Keratinocyte (primary cell): ENCODE data around the gene HSPE1. TPM values are rescaled to one million over a fixed set of nuclear protein-coding genes. Genes with fewer than 3 reads are reported as not detected.
"Not testable (repeated sequence)": the region's sequence is repeated elsewhere in the genome, so short reads cannot be mapped to it uniquely, and the experiment has no call there.

Experiments used
- DNase-seq: peaks from one replicate; pipeline ENCODE4 v3.0.0-alpha.2; 2011; ENCODE audit warnings: low read depth, missing footprints, low spot score
- FAIRE-seq: peaks from 2 replicates; lab custom pipeline; 2011; peaks lifted over from hg19 to GRCh38; lab: Jason Lieb, UNC
- H2AFZ ChIP-seq: 2 replicates; pipeline ENCODE4 v1.6.0; 2012; ENCODE audit warnings: low read length, control low read depth, inconsistent platforms; ENCODE audit not compliant: control insufficient read depth
- H3K27ac ChIP-seq: 2 replicates; pipeline ENCODE4 v1.5.1; 2011; ENCODE audit warnings: low read length; ENCODE audit not compliant: control insufficient read depth, insufficient read depth
- H3K27me3 ChIP-seq: 3 replicates; pipeline ENCODE4 v1.6.0; 2011; ENCODE audit warnings: low read length; ENCODE audit not compliant: control insufficient read depth, insufficient read depth; ENCODE audit errors: extremely low read depth
- H3K36me3 ChIP-seq, 2 experiments: 2 replicates in 1 of 2; 3 replicates in 1 of 2; pipeline ENCODE4 v1.5.1; 2011; ENCODE audit warnings: low read length in 2 of 2, mild to moderate bottlenecking in 1 of 2; ENCODE audit not compliant: control insufficient read depth in 2 of 2, insufficient read depth in 2 of 2; ENCODE audit errors: extremely low read depth in 1 of 2
- H3K4me1 ChIP-seq: 3 replicates; pipeline ENCODE4 v1.5.1; 2011; ENCODE audit warnings: low read length; ENCODE audit not compliant: control insufficient read depth, insufficient read depth; ENCODE audit errors: extremely low read depth
- H3K4me2 ChIP-seq: 3 replicates; pipeline ENCODE4 v1.6.0; 2011; ENCODE audit warnings: low read depth, low read length; ENCODE audit not compliant: control insufficient read depth, insufficient read depth; ENCODE audit errors: extremely low read depth
- H3K4me3 ChIP-seq, 3 experiments: fragments of 200-600 bp in 1 of 3; sonication (generic) in 1 of 3; 2 replicates in 2 of 3; 3 replicates in 1 of 3; pipeline ENCODE4 v1.5.1; 2011 to 2016; ENCODE audit warnings: low read length in 3 of 3, mild to moderate bottlenecking in 3 of 3, control low read depth in 2 of 3, inconsistent platforms in 1 of 3, low read depth in 1 of 3, mixed read lengths in 1 of 3, mixed run types in 1 of 3, moderate library complexity in 1 of 3; ENCODE audit not compliant: control insufficient read depth in 2 of 3, insufficient read depth in 2 of 3; ENCODE audit errors: extremely low read depth in 1 of 3
- H3K79me2 ChIP-seq: 2 replicates; pipeline ENCODE4 v1.6.0; 2012; ENCODE audit warnings: low read length; ENCODE audit not compliant: control insufficient read depth, insufficient read depth
- H3K9ac ChIP-seq: 3 replicates; pipeline ENCODE4 v1.6.0; 2011; ENCODE audit warnings: low read length; ENCODE audit not compliant: control insufficient read depth, insufficient read depth; ENCODE audit errors: extremely low read depth
- H3K9me1 ChIP-seq: 3 replicates; pipeline ENCODE4 v1.6.0; 2011; ENCODE audit warnings: low read length; ENCODE audit not compliant: control insufficient read depth, insufficient read depth; ENCODE audit errors: extremely low read depth
- H3K9me3 ChIP-seq: 2 replicates; pipeline ENCODE4 v1.5.1; 2012; ENCODE audit warnings: low read depth, low read length; ENCODE audit not compliant: control insufficient read depth
- H4K20me1 ChIP-seq: 3 replicates; pipeline ENCODE4 v1.6.0; 2011; ENCODE audit warnings: low read length; ENCODE audit not compliant: control insufficient read depth, insufficient read depth; ENCODE audit errors: extremely low read depth
- EZH2 ChIP-seq: IDR thresholded peaks from one replicate; pipeline ENCODE4 v1.6.1; 2012; ENCODE audit warnings: inconsistent platforms, mild to moderate bottlenecking, low read length, moderate library complexity
- dilution Hi-C: fragments of 300-500 bp; cut with MboI; formaldehyde crosslinking; loops from one replicate; pipeline ENCODE4 v1.7.0; 2020; ENCODE audit warnings: low sequenced_read_pairs; ENCODE audit not compliant: extremely low pct_ligation_motif_present
- polyA plus RNA-seq, 5 experiments: library from polyadenylated mRNA; depleted of rRNA in 3 of 5; stranded (reverse) in 3 of 5; stranded (forward) in 1 of 5; unstranded in 1 of 5; fragments of >200 nt; gene quantifications; 1 replicate in 1 of 5; 2 replicates in 3 of 5; 3 replicates in 1 of 5; pipeline versions ENCODE4 v1.2.1 to v1.2.3, GENCODE V29; 2011 to 2012; ENCODE audit warnings: missing spikeins in 2 of 5, low read depth in 1 of 5, low replicate concordance in 1 of 5
- TF ChIP-seq, protein P1 (sequence below), 3 experiments: IDR thresholded peaks in 1 of 3; conservative IDR thresholded peaks in 1 of 3; optimal IDR thresholded peaks in 1 of 3; 2 replicates in 2 of 3; 3 replicates in 1 of 3; pipeline versions ENCODE3 to v1.5.1; 2011; ENCODE audit warnings: low read length in 3 of 3, mild to moderate bottlenecking in 3 of 3, moderate library complexity in 2 of 3, control low read depth in 1 of 3, inconsistent platforms in 1 of 3; ENCODE audit not compliant: insufficient read depth in 2 of 3; ENCODE audit errors: extremely low read depth in 1 of 3

HSPE1 gene
- polyA plus RNA-seq, 1 donor (not counting 4 experiments of a cell fraction or from before 2014, with no cell fraction given), result 277 TPM

DNA sequence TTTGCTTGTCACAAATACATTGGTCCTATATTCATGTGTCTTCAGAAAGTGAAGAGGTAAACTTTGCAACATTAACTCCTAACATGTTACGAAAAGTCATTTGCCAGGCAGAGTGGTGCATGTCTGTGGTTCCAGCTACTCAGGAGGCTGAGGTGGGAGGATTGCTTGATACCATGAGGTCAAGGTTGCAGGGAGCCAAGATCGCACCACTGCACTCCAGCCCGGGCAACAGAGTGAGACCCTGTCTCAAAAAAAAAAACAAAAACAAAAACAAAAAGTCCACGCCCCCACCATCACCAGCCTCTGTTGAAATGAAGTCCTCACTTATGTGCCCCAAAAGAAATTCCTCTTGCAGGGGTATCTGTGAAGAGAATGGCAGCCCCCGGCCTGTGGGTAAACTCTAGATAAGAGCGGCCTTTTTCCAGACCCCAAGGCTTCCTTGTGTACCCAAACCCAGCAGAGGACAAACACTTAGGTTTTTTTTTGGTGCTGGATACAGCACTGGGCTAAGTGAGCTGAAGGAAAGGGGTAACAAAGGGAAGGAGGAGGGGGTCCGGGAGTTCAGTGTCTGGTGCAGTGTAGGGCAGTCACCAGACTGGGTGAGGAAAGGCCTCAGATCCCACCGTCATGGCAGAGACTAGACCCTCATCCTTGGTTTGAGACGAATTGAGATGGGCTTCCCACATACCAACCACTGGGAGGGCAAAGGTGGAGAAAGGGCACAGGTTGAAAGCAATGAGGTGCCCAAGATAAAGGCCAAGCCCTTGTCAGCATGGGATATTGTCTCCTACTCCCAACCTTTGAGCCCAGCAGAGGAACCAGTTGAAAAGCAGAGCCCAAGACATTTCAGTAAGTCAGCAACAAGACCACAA, 19.8 kb upstream of the HSPE1 start:
- Histone ChIP-seq H3K9ac (no peak overlapping the region), H3K27ac (no peak overlapping the region), H2AFZ (no peak overlapping the region), H3K9me3 (no peaks in the 10 kb centered on the region), H3K27me3 (no peaks in the 10 kb centered on the region), H3K9me1 (no peaks in the 10 kb centered on the region), H3K79me2 (no peaks in the 10 kb centered on the region), H4K20me1 (no peaks in the 10 kb centered on the region), H3K4me1 (no peaks in the 10 kb centered on the region), H3K4me3 (no peak overlapping the region), H3K36me3 (peaks cover 12 to 14% of the 10 kb centered on the region in 2 experiments), H3K4me2 (no peak overlapping the region)
- no peak for DNase-seq
- no peak for TF ChIP-seq EZH2
- TF ChIP-seq, protein P1, sequence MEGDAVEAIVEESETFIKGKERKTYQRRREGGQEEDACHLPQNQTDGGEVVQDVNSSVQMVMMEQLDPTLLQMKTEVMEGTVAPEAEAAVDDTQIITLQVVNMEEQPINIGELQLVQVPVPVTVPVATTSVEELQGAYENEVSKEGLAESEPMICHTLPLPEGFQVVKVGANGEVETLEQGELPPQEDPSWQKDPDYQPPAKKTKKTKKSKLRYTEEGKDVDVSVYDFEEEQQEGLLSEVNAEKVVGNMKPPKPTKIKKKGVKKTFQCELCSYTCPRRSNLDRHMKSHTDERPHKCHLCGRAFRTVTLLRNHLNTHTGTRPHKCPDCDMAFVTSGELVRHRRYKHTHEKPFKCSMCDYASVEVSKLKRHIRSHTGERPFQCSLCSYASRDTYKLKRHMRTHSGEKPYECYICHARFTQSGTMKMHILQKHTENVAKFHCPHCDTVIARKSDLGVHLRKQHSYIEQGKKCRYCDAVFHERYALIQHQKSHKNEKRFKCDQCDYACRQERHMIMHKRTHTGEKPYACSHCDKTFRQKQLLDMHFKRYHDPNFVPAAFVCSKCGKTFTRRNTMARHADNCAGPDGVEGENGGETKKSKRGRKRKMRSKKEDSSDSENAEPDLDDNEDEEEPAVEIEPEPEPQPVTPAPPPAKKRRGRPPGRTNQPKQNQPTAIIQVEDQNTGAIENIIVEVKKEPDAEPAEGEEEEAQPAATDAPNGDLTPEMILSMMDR (optimal IDR thresholded peaks at IDR 0.05 in 1 of 3, IDR thresholded peaks at IDR 0.05 in 1 of 3, conservative IDR thresholded peaks at IDR 0.05 in 1 of 3; ENCODE audit: extremely low read depth in 1 of 3, insufficient read depth in 2 of 3, low read length in 3 of 3), result no peak
- dilution Hi-C loops, result no loop called here
- no peak for FAIRE-seq

DNA sequence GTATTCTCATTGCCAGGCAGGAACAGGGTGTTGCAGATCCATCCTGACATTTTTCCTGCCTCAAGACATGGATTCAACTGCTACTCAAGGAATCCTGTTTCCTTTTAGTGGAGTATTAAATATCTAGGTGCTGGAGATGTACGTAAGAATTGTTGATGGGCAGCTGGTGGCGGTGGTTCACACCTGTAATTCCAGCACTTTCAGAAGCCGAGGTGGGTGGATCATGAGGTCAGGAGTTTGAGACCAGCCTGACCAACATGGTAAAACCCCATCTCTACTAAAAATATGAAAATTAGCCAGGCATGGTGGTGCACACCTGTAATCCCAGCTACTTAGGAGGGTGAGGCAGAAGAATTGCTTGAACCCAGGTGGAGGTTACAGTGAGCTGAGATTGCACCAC, 15.9 kb upstream of the HSPE1 start:
- H3K79me2 ChIP-seq, H4K20me1 ChIP-seq, H3K4me1 ChIP-seq, H3K9me3 ChIP-seq, H2AFZ ChIP-seq, H3K9me1 ChIP-seq, H3K27me3 ChIP-seq, DNase-seq, dilution Hi-C loops, H3K9ac ChIP-seq, H3K4me3 ChIP-seq, H3K27ac ChIP-seq, FAIRE-seq, H3K4me2 ChIP-seq: not testable (repeated sequence)
- peaks cover 12 to 18% of the 10 kb centered on the region in 2 experiments for H3K36me3 ChIP-seq
